K562 (cell line): Measurements from ENCODE around the gene HAUS5. TPM values are rescaled to one million over a fixed set of nuclear protein-coding genes. Genes with fewer than 3 reads are reported as not detected.
A peak's percentile ranks its signal among the peaks of the same experiment; 100 is the strongest.

ENCODE experiments used
- ARID1B ChIP-seq: fragments of 450-650 bp; IDR thresholded peaks from 2 replicates; pipeline ENCODE4 v1.6.1; 2016; ENCODE audit warnings: antibody characterized with exemption, mild to moderate bottlenecking, inconsistent platforms
- ATF7 ChIP-seq: fragments of 450-650 bp; IDR thresholded peaks from 2 replicates; pipeline ENCODE4 v1.7.1; 2014; ENCODE audit warnings: mild to moderate bottlenecking, moderate library complexity
- CXXC5 ChIP-seq: fragments of 250-450 bp; sonication (Bioruptor Pico); IDR thresholded peaks from 2 replicates; pipeline ENCODE4 v1.8.0; 2022; ENCODE audit warnings: inconsistent platforms, mild to moderate bottlenecking, moderate library complexity
- FOS ChIP-seq: IDR thresholded peaks from 3 replicates; pipeline ENCODE4 v1.6.1; 2011; ENCODE audit not compliant: insufficient read length; ENCODE audit errors: extremely low read depth
- GABPB1 ChIP-seq: sonication (generic); formaldehyde crosslinking; IDR thresholded peaks from 2 replicates; pipeline ENCODE4 v1.8.0; 2022; ENCODE audit warnings: mild to moderate bottlenecking, missing genetic modification reagents
- JUN ChIP-seq, 2 experiments: sonication (generic) in 1 of 2; formaldehyde crosslinking in 1 of 2; IDR thresholded peaks; 2 replicates each; pipeline versions ENCODE4 v1.6.1 to v1.8.0; 2012 to 2022; ENCODE audit warnings: borderline replicate concordance in 2 of 2, mild to moderate bottlenecking in 2 of 2, improper control_type of control experiment in 1 of 2, low read depth in 1 of 2, low read length in 1 of 2, missing genetic modification reagents in 1 of 2
- JUND ChIP-seq, 2 experiments: IDR thresholded peaks; 2 replicates in 1 of 2; 3 replicates in 1 of 2; pipeline ENCODE4 v1.6.1; 2011; ENCODE audit warnings: borderline replicate concordance in 2 of 2, low read depth in 2 of 2, low read length in 2 of 2, improper control_type of control experiment in 1 of 2, missing biosample characterization in 1 of 2, missing genetic modification characterization in 1 of 2, missing genetic modification reagents in 1 of 2
- MAZ ChIP-seq, 2 experiments: fragments of 450-650 bp in 1 of 2; sonication (generic) in 1 of 2; formaldehyde crosslinking; IDR thresholded peaks in 1 of 2; conservative IDR thresholded peaks in 1 of 2; 2 replicates each; pipeline versions ENCODE4 v1.4.0 to v1.5.0; 2020; ENCODE audit warnings: mild to moderate bottlenecking in 1 of 2, missing genetic modification reagents in 1 of 2
- MCM3 ChIP-seq: fragments of 450-650 bp; IDR thresholded peaks from 2 replicates; pipeline ENCODE4 v1.6.1; 2016
- NFRKB ChIP-seq: fragments of 450-650 bp; IDR thresholded peaks from 2 replicates; pipeline ENCODE4 v1.6.1; 2016; ENCODE audit warnings: low read depth
- NR2C2 ChIP-seq, 2 experiments: fragments of 200-800 bp in 1 of 2; sonication (Bioruptor generic) in 1 of 2; sonication (generic) in 1 of 2; formaldehyde crosslinking in 1 of 2; IDR thresholded peaks; 2 replicates each; pipeline versions ENCODE4 v1.6.1 to v1.8.0; 2016 to 2022; ENCODE audit warnings: mild to moderate bottlenecking in 1 of 2, missing compliant biosample characterization in 1 of 2, missing genetic modification characterization in 1 of 2, missing genetic modification reagents in 1 of 2
- POLR2G ChIP-seq: fragments of 200-400 bp; formaldehyde crosslinking; IDR thresholded peaks from 2 replicates; pipeline ENCODE4 v1.6.1; 2017; ENCODE audit warnings: low read depth, mild to moderate bottlenecking, antibody characterized with exemption, low read length, moderate library complexity
- PRMT5 ChIP-seq: sonication (generic); formaldehyde crosslinking; IDR thresholded peaks from 2 replicates; pipeline ENCODE4 v1.5.0; 2020; ENCODE audit warnings: missing genetic modification reagents
- RFX7 ChIP-seq: fragments of 250-450 bp; sonication (Bioruptor Pico); IDR thresholded peaks from 2 replicates; pipeline ENCODE4 v1.5.1; 2021; ENCODE audit warnings: mild to moderate bottlenecking
- SMARCE1 ChIP-seq: fragments of 450-650 bp; IDR thresholded peaks from 2 replicates; pipeline ENCODE4 v1.7.1; 2016; ENCODE audit warnings: mild to moderate bottlenecking
- SNRNP70 ChIP-seq: fragments of 200-400 bp; formaldehyde crosslinking; optimal IDR thresholded peaks from 2 replicates; pipeline ENCODE3; 2017; ENCODE audit warnings: low read depth, low read length
- THRAP3 ChIP-seq: fragments of 450-650 bp; IDR thresholded peaks from 2 replicates; pipeline ENCODE4 v1.6.1; 2016; ENCODE audit warnings: mild to moderate bottlenecking, inconsistent platforms, borderline replicate concordance
- ZBTB7A ChIP-seq: IDR thresholded peaks from 2 replicates; pipeline ENCODE4 v1.6.1; 2011; ENCODE audit warnings: low read depth, mild to moderate bottlenecking, low read length, moderate library complexity, borderline replicate concordance; ENCODE audit not compliant: control insufficient read depth
- ZNF146 ChIP-seq: IDR thresholded peaks from one replicate; pipeline ENCODE4 v1.6.1; 2018; ENCODE audit warnings: missing compliant biosample characterization; ENCODE audit not compliant: unreplicated experiment
- ZNF175 ChIP-seq: fragments of 200-800 bp; sonication (Bioruptor generic); IDR thresholded peaks from 2 replicates; pipeline ENCODE4 v1.6.1; 2016; ENCODE audit warnings: low read depth, mild to moderate bottlenecking, missing genetic modification characterization, missing compliant biosample characterization
- polyA plus RNA-seq, 8 experiments: library from polyadenylated mRNA; depleted of rRNA in 4 of 8; stranded (reverse) in 5 of 8; unstranded in 3 of 8; fragments of >200 nt; fragmentation: Nextera tagmentation in 2 of 8; fragmentation: Illumina TruSeq in 1 of 8; extraction: Ambion mirVana in 2 of 8; extraction: Trizol in 1 of 8; gene quantifications; 2 replicates each; pipeline versions ENCODE4 v1.2.1 to v1.2.3, GENCODE V29; 2011 to 2014; ENCODE audit warnings: inconsistent platforms in 1 of 8, missing spikeins in 1 of 8
- total RNA-seq, 7 experiments: library from RNA; depleted of rRNA in 6 of 7; stranded (reverse); fragments of >200 nt in 6 of 7; fragmentation: Illumina TruSeq in 2 of 7; extraction: Trizol in 2 of 7; gene quantifications; 2 replicates each; pipeline versions ENCODE4 v1.2.1 to v1.2.3, GENCODE V29; 2011 to 2021; ENCODE audit warnings: low replicate concordance in 1 of 7
- TF ChIP-seq, protein P1 (sequence below), 2 experiments: fragments of 450-650 bp in 1 of 2; sonication (generic) in 1 of 2; formaldehyde crosslinking in 1 of 2; IDR thresholded peaks in 1 of 2; conservative IDR thresholded peaks in 1 of 2; 2 replicates each; pipeline versions ENCODE4 v1.6.1 to v1.8.1; 2016 to 2023; ENCODE audit warnings: mild to moderate bottlenecking in 2 of 2, moderate library complexity in 2 of 2, inconsistent platforms in 1 of 2, missing genetic modification reagents in 1 of 2
- TF ChIP-seq, protein P2 (sequence below): sonication (generic); formaldehyde crosslinking; IDR thresholded peaks from 2 replicates; pipeline ENCODE4 v1.8.0; 2023; ENCODE audit warnings: mild to moderate bottlenecking, missing genetic modification reagents

HAUS5 gene
- total and polyA plus RNA-seq, 9 of the 15 experiments (the other 6 are each of a cell fraction or from before 2014, with no cell fraction given): 3.5 to 41.3 (median 14.2) TPM

GRCh38 chr19:35641515-35642151 lies 29.1 kb downstream of the HAUS5 start, which contains the start of gene ETV2 (continued):
- TF ChIP-seq NR2C2 (CRISPR knock-in tag; IDR thresholded peaks at IDR 0.05): no peak
- peak; percentile 46 for TF ChIP-seq NR2C2 (tag; IDR thresholded peaks at IDR 0.05)
- TF ChIP-seq ZNF146 (CRISPR knock-in tag): no peak
- TF ChIP-seq JUN (IDR thresholded peaks at IDR 0.05; ENCODE audit: borderline replicate concordance, low read depth, low read length): peak; percentile 13; the same call in 1 of the 2 replicates
- no peak for TF ChIP-seq JUN (CRISPR knock-in tag; IDR thresholded peaks at IDR 0.05; ENCODE audit: borderline replicate concordance)
- TF ChIP-seq SMARCE1: no peak
- 0 out of 2 replicates have a peak, but pooled peaks have one; percentile 41 for TF ChIP-seq GABPB1
- no peak for TF ChIP-seq THRAP3
- TF ChIP-seq ZBTB7A: peak; percentile 98
- peak; percentile 55 for TF ChIP-seq POLR2G
- no peak for TF ChIP-seq FOS
- TF ChIP-seq ATF7: peak; percentile 79; the same call in 1 of the 2 replicates
- no peak for TF ChIP-seq SNRNP70
- no peak for TF ChIP-seq MCM3
- 0 out of 2 replicates have a peak, but pooled peaks have one; percentile 14 for TF ChIP-seq ZNF175
- TF ChIP-seq PRMT5 (CRISPR knock-in tag): no peak
- no peak for TF ChIP-seq RFX7 (CRISPR knock-in tag)
- 0 out of 2 replicates have a peak, but pooled peaks have one; percentile 25 for TF ChIP-seq NFRKB
- peak; percentile 55 for TF ChIP-seq CXXC5 (CRISPR knock-in tag)
- TF ChIP-seq, protein P1, sequence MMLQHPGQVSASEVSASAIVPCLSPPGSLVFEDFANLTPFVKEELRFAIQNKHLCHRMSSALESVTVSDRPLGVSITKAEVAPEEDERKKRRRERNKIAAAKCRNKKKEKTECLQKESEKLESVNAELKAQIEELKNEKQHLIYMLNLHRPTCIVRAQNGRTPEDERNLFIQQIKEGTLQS (IDR thresholded peaks at IDR 0.05): peak; percentile 59
- TF ChIP-seq, protein P1 (CRISPR knock-in tag; conservative IDR thresholded peaks at IDR 0.05): no peak
- 0 out of 4 replicates have a peak, but pooled peaks of 1 of the 2 experiments have one; percentile 31 for TF ChIP-seq MAZ (CRISPR knock-in tag; conservative IDR thresholded peaks at IDR 0.05 in 1 of 2, IDR thresholded peaks at IDR 0.05 in 1 of 2)
- TF ChIP-seq, protein P2, sequence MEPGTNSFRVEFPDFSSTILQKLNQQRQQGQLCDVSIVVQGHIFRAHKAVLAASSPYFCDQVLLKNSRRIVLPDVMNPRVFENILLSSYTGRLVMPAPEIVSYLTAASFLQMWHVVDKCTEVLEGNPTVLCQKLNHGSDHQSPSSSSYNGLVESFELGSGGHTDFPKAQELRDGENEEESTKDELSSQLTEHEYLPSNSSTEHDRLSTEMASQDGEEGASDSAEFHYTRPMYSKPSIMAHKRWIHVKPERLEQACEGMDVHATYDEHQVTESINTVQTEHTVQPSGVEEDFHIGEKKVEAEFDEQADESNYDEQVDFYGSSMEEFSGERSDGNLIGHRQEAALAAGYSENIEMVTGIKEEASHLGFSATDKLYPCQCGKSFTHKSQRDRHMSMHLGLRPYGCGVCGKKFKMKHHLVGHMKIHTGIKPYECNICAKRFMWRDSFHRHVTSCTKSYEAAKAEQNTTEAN (CRISPR knock-in tag): no peak
- TF ChIP-seq ARID1B: peak; percentile 64
- TF ChIP-seq JUND (IDR thresholded peaks at IDR 0.05; ENCODE audit: borderline replicate concordance, low read depth, low read length): peak; percentile 75
- peak; percentile 57; the same call in 1 of the 3 replicates for TF ChIP-seq JUND (tag; IDR thresholded peaks at IDR 0.05; ENCODE audit: borderline replicate concordance, low read depth, low read length)
